AG20443 (cell line): Measurements from ENCODE around the gene MEGF8.
A peak's percentile ranks its signal among the peaks of the same experiment; 100 is the strongest.

ENCODE experiments used
- DNase-seq: peaks from one replicate; pipeline ENCODE4 v3.0.0; 2012; ENCODE audit warnings: low spot score, mixed read lengths

Gene MEGF8

GRCh38 chr19:42411581-42412178, 86.2 kb downstream of the MEGF8 start:
- DNase-seq, result no peak

GRCh38 chr19:42412227-42412626, 86.8 kb downstream of the MEGF8 start:
- peak; percentile 43 for DNase-seq

GRCh38 chr19:42412661-42413076, 87.2 kb downstream of the MEGF8 start:
- DNase-seq, result no peak

GRCh38 chr19:42419309-42419708, 93.9 kb downstream of the MEGF8 start:
- DNase-seq, result no peak

- peak; percentile 70 for DNase-seq
Measured at GRCh38 chr19:42420055-42420544, 94.7 kb downstream of the MEGF8 start.

- no peak for DNase-seq
Measured at GRCh38 chr19:42421101-42421500, 95.7 kb downstream of the MEGF8 start.

GRCh38 chr19:42421591-42422031, 96.2 kb downstream of the MEGF8 start:
- DNase-seq, result peak; percentile 16

GRCh38 chr19:42422092-42422900, 96.9 kb downstream of the MEGF8 start:
- DNase-seq, result peak; percentile 9

GRCh38 chr19:42422901-42423461, 97.5 kb downstream of the MEGF8 start:
- DNase-seq, result no peak

- DNase-seq, result peak; percentile 97
Measured at GRCh38 chr19:42423462-42424344, 98.3 kb downstream of the MEGF8 start.

- no peak for DNase-seq
Measured at GRCh38 chr19:42424345-42424707, 98.9 kb downstream of the MEGF8 start.

GRCh38 chr19:42424712-42425131, 99.3 kb downstream of the MEGF8 start:
- DNase-seq, result peak; percentile 6

GRCh38 chr19:42426643-42427042, 101.2 kb downstream of the MEGF8 start:
- no peak for DNase-seq

- peak; percentile 35 for DNase-seq
Measured at GRCh38 chr19:42427313-42427712, 101.9 kb downstream of the MEGF8 start, which contains the start of gene LIPE. Gene LIPE, minus strand, starts transcription at chr19:42427388. Its CDS starts 239 bp downstream, at chr19:42427149.
